ENCODE data around the gene CPB1.

The CPB1 gene

GRCh38 chr3:148816981-148817525 is 10.6 kb upstream of the CPB1 start:
- no peaks in the 10 kb centered on the region for H3K36me3 Mint-ChIP-seq
- no peak overlapping the region for H3K4me3 Mint-ChIP-seq
- no peaks in the 10 kb centered on the region for H3K4me1 Mint-ChIP-seq
- H3K27me3 Mint-ChIP-seq = no peaks in the 10 kb centered on the region
- no peak for ATAC-seq
- no peaks in the 10 kb centered on the region for H3K9me3 Mint-ChIP-seq
- H3K27ac Mint-ChIP-seq = no peak overlapping the region

- H3K9me3 Mint-ChIP-seq = no peaks in the 10 kb centered on the region
- no peak for ATAC-seq
- no peak overlapping the region for H3K27ac Mint-ChIP-seq
- H3K4me3 Mint-ChIP-seq = no peak overlapping the region
- no peaks in the 10 kb centered on the region for H3K27me3 Mint-ChIP-seq
- H3K4me1 Mint-ChIP-seq = no peaks in the 10 kb centered on the region
- no peaks in the 10 kb centered on the region for H3K36me3 Mint-ChIP-seq
Observed at GRCh38 chr3:148820361-148821245, 7.0 kb upstream of the CPB1 start.

- ATAC-seq = no peak
- Mint-ChIP-seq H3K36me3 (no peaks in the 10 kb centered on the region), H3K27ac (no peak overlapping the region), H3K4me1 (no peaks in the 10 kb centered on the region), H3K4me3 (no peak overlapping the region), H3K27me3 (no peaks in the 10 kb centered on the region), H3K9me3 (no peaks in the 10 kb centered on the region)
Observed at GRCh38 chr3:148823026-148823425, 4.6 kb upstream of the CPB1 start.

- no peak for ATAC-seq
- Mint-ChIP-seq H3K4me1 (no peaks in the 10 kb centered on the region), H3K4me3 (no peak overlapping the region), H3K36me3 (no peaks in the 10 kb centered on the region), H3K27me3 (no peaks in the 10 kb centered on the region), H3K9me3 (no peaks in the 10 kb centered on the region), H3K27ac (no peak overlapping the region)
Observed at GRCh38 chr3:148825476-148825875, 2.1 kb upstream of the CPB1 start.

- ATAC-seq = no peak
- Mint-ChIP-seq H3K4me1 (no peaks in the 10 kb centered on the region), H3K9me3 (no peaks in the 10 kb centered on the region), H3K27me3 (no peaks in the 10 kb centered on the region), H3K36me3 (no peaks in the 10 kb centered on the region), H3K4me3 (no peak overlapping the region), H3K27ac (no peak overlapping the region)
Observed at GRCh38 chr3:148828136-148828690, 602 bp downstream of the CPB1 start.

- H3K9me3 Mint-ChIP-seq = no peaks in the 10 kb centered on the region
- no peaks in the 10 kb centered on the region for H3K36me3 Mint-ChIP-seq
- no peak overlapping the region for H3K27ac Mint-ChIP-seq
- H3K27me3 Mint-ChIP-seq = no peaks in the 10 kb centered on the region
- no peak for ATAC-seq
- no peaks in the 10 kb centered on the region for H3K4me1 Mint-ChIP-seq
- no peak overlapping the region for H3K4me3 Mint-ChIP-seq
Observed at GRCh38 chr3:148829926-148830325, 2.3 kb downstream of the CPB1 start.

- Mint-ChIP-seq H3K9me3 (no peaks in the 10 kb centered on the region), H3K36me3 (no peaks in the 10 kb centered on the region), H3K4me3 (no peak overlapping the region), H3K27me3 (no peaks in the 10 kb centered on the region), H3K27ac (no peak overlapping the region), H3K4me1 (no peaks in the 10 kb centered on the region)
- ATAC-seq = peak; percentile 18
Observed at GRCh38 chr3:148833223-148833622, 5.6 kb downstream of the CPB1 start.

GRCh38 chr3:148839805-148840204 is 12.2 kb downstream of the CPB1 start:
- Mint-ChIP-seq H3K27me3 (no peaks in the 10 kb centered on the region), H3K27ac (no peak overlapping the region), H3K4me1 (no peaks in the 10 kb centered on the region), H3K36me3 (no peaks in the 10 kb centered on the region), H3K4me3 (no peak overlapping the region), H3K9me3 (no peaks in the 10 kb centered on the region)
- ATAC-seq = no peak

GRCh38 chr3:148840451-148840850 is 12.8 kb downstream of the CPB1 start:
- Mint-ChIP-seq H3K27ac (no peak overlapping the region), H3K36me3 (no peaks in the 10 kb centered on the region), H3K27me3 (no peaks in the 10 kb centered on the region), H3K4me3 (no peak overlapping the region), H3K4me1 (no peaks in the 10 kb centered on the region), H3K9me3 (no peaks in the 10 kb centered on the region)
- ATAC-seq = no peak

GRCh38 chr3:148845756-148846395 is 18.3 kb downstream of the CPB1 start:
- H3K36me3 Mint-ChIP-seq = no peaks in the 10 kb centered on the region
- H3K4me3 Mint-ChIP-seq = no peak overlapping the region
- H3K27me3 Mint-ChIP-seq = no peaks in the 10 kb centered on the region
- ATAC-seq = no peak
- no peak overlapping the region for H3K27ac Mint-ChIP-seq
- no peaks in the 10 kb centered on the region for H3K4me1 Mint-ChIP-seq
- H3K9me3 Mint-ChIP-seq = no peaks in the 10 kb centered on the region

- Mint-ChIP-seq H3K4me1 (no peaks in the 10 kb centered on the region), H3K27me3 (no peaks in the 10 kb centered on the region), H3K4me3 (no peak overlapping the region), H3K9me3 (no peaks in the 10 kb centered on the region), H3K27ac (no peak overlapping the region), H3K36me3 (no peaks in the 10 kb centered on the region)
- no peak for ATAC-seq
Observed at GRCh38 chr3:148847351-148847750, 19.7 kb downstream of the CPB1 start.

GRCh38 chr3:148848410-148848809 is 20.8 kb downstream of the CPB1 start:
- Mint-ChIP-seq H3K4me1 (no peaks in the 10 kb centered on the region), H3K36me3 (no peaks in the 10 kb centered on the region), H3K9me3 (no peaks in the 10 kb centered on the region), H3K27ac (no peak overlapping the region), H3K27me3 (no peaks in the 10 kb centered on the region), H3K4me3 (no peak overlapping the region)
- no peak for ATAC-seq

GRCh38 chr3:148852271-148852992 is 24.8 kb downstream of the CPB1 start:
- Mint-ChIP-seq H3K27me3 (no peaks in the 10 kb centered on the region), H3K4me3 (no peak overlapping the region), H3K27ac (no peak overlapping the region), H3K9me3 (no peaks in the 10 kb centered on the region), H3K36me3 (no peaks in the 10 kb centered on the region), H3K4me1 (no peaks in the 10 kb centered on the region)
- ATAC-seq = no peak

GRCh38 chr3:148853076-148853475 is 25.5 kb downstream of the CPB1 start:
- Mint-ChIP-seq H3K4me3 (no peak overlapping the region), H3K27ac (no peak overlapping the region), H3K36me3 (no peaks in the 10 kb centered on the region), H3K27me3 (no peaks in the 10 kb centered on the region), H3K4me1 (no peaks in the 10 kb centered on the region), H3K9me3 (no peaks in the 10 kb centered on the region)
- ATAC-seq = no peak

- Mint-ChIP-seq H3K4me3 (no peak overlapping the region), H3K36me3 (no peaks in the 10 kb centered on the region), H3K27me3 (no peaks in the 10 kb centered on the region), H3K27ac (no peak overlapping the region), H3K9me3 (no peaks in the 10 kb centered on the region), H3K4me1 (no peaks in the 10 kb centered on the region)
- no peak for ATAC-seq
Observed at GRCh38 chr3:148854061-148854460, 26.4 kb downstream of the CPB1 start.

Data from stimulated activated memory B cell treated with anti-CD40 and anti-IgM and Interleukin-4, amounts not matched to agents 10 μg/mL and 1 μg/mL and 100 μg/mL, for 72 hours (primary cell).